KMS-11 (cell line): ENCODE results near the gene R3HDM4.

ENCODE experiments used
- H2AFZ ChIP-seq: fragments of 200-600 bp; sonication (generic); 2 replicates; pipeline ENCODE4 v1.6.1; 2016; ENCODE audit warnings: antibody characterized with exemption, mixed run types, low read depth
- H3K27ac ChIP-seq: fragments of 200-600 bp; sonication (generic); 2 replicates; pipeline ENCODE4 v1.6.1; 2016; ENCODE audit warnings: mild to moderate bottlenecking, mixed run types
- H3K27me3 ChIP-seq: fragments of 200-600 bp; sonication (generic); 2 replicates; pipeline ENCODE4 v1.6.1; 2017; ENCODE audit warnings: mild to moderate bottlenecking, low read depth, mixed run types, moderate library complexity; ENCODE audit not compliant: insufficient read depth
- H3K36me3 ChIP-seq: fragments of 200-600 bp; sonication (generic); 2 replicates; pipeline ENCODE4 v1.6.1; 2017; ENCODE audit warnings: mild to moderate bottlenecking, mixed run types; ENCODE audit not compliant: insufficient read depth
- H3K4me1 ChIP-seq: fragments of 200-600 bp; sonication (generic); 2 replicates; pipeline ENCODE4 v1.6.1; 2016; ENCODE audit warnings: mild to moderate bottlenecking, low read depth, mixed run types; ENCODE audit not compliant: poor library complexity, severe bottlenecking
- H3K4me2 ChIP-seq: fragments of 200-600 bp; sonication (generic); 2 replicates; pipeline ENCODE4 v1.7.0; 2016; ENCODE audit warnings: mild to moderate bottlenecking, mixed run types
- H3K4me3 ChIP-seq: fragments of 200-600 bp; sonication (generic); IDR thresholded peaks from 2 replicates; pipeline ENCODE4 v1.6.1; 2017; ENCODE audit warnings: low read depth, low read length, mixed read lengths; ENCODE audit not compliant: insufficient read depth
- H3K79me2 ChIP-seq: fragments of 200-600 bp; sonication (generic); 2 replicates; pipeline ENCODE4 v1.6.1; 2016; ENCODE audit warnings: low read depth, mixed run types; ENCODE audit not compliant: insufficient read depth
- H3K9ac ChIP-seq: fragments of 200-600 bp; sonication (generic); 2 replicates; pipeline ENCODE4 v1.6.1; 2016; ENCODE audit warnings: mild to moderate bottlenecking, mixed run types
- H4K20me1 ChIP-seq: fragments of 200-600 bp; sonication (generic); 2 replicates; pipeline ENCODE4 v1.6.1; 2016; ENCODE audit warnings: mild to moderate bottlenecking, mixed run types; ENCODE audit not compliant: insufficient read depth
- TF ChIP-seq, protein P1 (sequence below): fragments of 200-600 bp; sonication (generic); conservative IDR thresholded peaks from 2 replicates; pipeline ENCODE4 v1.6.1; 2017; ENCODE audit warnings: low read depth, mild to moderate bottlenecking, antibody characterized with exemption, low read length, moderate library complexity, mixed read lengths

The R3HDM4 gene

DNA sequence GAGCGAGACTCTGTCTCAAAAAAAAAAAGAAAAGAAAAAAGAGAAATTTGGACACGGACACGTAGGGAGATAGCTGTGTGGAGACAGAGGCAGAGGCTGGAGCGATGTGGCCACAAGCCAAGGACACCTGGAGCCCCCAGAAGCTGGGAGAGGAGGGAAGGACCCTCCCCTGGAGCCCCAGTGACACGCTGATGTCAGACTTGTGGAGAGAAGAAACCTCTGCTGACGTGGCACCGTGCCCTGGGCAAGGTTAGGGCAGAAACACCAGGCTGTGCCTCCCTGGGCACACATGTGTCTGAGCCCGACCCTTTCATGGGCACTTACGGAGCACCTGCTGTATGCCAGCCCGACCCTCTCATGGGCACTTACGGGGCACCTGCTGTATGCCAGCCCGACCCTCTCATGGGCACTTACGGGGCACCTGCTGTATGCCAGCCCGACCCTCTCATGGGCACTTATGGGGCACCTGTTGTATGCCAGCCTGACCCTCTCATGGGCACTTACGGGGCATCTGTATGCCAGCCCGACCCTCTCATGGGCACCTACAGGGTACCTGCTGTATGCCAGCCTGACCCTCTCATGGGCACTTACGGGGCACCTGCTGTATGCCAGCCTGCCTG lies 30.6 kb upstream of the R3HDM4 start:
- H3K4me3 ChIP-seq = no peak overlapping the region
- no peak overlapping the region for H3K9ac ChIP-seq
- no peaks in the 10 kb centered on the region for H4K20me1 ChIP-seq
- no peak overlapping the region for H3K27ac ChIP-seq
- H3K4me1 ChIP-seq = peaks cover 15% of the 10 kb centered on the region
- H3K27me3 ChIP-seq = no peaks in the 10 kb centered on the region
- no peak overlapping the region for H2AFZ ChIP-seq
- H3K36me3 ChIP-seq = no peaks in the 10 kb centered on the region
- H3K79me2 ChIP-seq = no peaks in the 10 kb centered on the region; the same call in 1 of the 2 replicates
- TF ChIP-seq, protein P1, sequence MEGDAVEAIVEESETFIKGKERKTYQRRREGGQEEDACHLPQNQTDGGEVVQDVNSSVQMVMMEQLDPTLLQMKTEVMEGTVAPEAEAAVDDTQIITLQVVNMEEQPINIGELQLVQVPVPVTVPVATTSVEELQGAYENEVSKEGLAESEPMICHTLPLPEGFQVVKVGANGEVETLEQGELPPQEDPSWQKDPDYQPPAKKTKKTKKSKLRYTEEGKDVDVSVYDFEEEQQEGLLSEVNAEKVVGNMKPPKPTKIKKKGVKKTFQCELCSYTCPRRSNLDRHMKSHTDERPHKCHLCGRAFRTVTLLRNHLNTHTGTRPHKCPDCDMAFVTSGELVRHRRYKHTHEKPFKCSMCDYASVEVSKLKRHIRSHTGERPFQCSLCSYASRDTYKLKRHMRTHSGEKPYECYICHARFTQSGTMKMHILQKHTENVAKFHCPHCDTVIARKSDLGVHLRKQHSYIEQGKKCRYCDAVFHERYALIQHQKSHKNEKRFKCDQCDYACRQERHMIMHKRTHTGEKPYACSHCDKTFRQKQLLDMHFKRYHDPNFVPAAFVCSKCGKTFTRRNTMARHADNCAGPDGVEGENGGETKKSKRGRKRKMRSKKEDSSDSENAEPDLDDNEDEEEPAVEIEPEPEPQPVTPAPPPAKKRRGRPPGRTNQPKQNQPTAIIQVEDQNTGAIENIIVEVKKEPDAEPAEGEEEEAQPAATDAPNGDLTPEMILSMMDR = no peak
- H3K4me2 ChIP-seq = no peak overlapping the region

DNA sequence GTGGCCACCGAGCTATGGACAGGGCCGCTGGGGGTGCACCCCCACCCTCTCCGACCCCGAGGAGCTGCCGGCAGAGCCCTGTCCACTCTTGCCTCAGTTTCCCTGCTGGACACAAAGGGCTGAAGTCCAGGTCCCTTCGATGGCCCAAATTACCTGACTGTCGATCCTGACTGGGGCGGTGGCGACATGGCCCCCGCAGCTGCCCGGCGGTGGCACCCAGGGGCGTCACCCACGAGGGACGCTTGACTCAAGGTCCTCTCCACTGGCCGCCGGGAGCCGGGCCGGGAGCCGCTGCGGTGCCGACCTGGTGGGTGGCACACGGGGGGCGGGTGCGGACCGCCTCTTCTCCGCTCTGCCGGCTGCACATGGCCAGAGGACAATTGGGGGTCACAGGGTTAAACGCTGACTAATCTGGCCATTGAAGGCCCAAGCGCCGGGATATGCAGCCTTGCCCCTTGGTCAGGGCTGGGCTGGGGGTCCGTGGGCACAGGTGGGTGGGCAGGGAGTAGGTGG lies 29.2 kb upstream of the R3HDM4 start:
- Histone ChIP-seq H3K4me2 (no peak overlapping the region), H3K4me1 (peaks cover 15% of the 10 kb centered on the region), H4K20me1 (no peaks in the 10 kb centered on the region), H3K9ac (no peak overlapping the region), H2AFZ (no peak overlapping the region), H3K27me3 (no peaks in the 10 kb centered on the region), H3K4me3 (no peak overlapping the region), H3K27ac (no peak overlapping the region), H3K79me2 (no peaks in the 10 kb centered on the region; the same call in 1 of the 2 replicates), H3K36me3 (no peaks in the 10 kb centered on the region)
- TF ChIP-seq, protein P1 = no peak

DNA sequence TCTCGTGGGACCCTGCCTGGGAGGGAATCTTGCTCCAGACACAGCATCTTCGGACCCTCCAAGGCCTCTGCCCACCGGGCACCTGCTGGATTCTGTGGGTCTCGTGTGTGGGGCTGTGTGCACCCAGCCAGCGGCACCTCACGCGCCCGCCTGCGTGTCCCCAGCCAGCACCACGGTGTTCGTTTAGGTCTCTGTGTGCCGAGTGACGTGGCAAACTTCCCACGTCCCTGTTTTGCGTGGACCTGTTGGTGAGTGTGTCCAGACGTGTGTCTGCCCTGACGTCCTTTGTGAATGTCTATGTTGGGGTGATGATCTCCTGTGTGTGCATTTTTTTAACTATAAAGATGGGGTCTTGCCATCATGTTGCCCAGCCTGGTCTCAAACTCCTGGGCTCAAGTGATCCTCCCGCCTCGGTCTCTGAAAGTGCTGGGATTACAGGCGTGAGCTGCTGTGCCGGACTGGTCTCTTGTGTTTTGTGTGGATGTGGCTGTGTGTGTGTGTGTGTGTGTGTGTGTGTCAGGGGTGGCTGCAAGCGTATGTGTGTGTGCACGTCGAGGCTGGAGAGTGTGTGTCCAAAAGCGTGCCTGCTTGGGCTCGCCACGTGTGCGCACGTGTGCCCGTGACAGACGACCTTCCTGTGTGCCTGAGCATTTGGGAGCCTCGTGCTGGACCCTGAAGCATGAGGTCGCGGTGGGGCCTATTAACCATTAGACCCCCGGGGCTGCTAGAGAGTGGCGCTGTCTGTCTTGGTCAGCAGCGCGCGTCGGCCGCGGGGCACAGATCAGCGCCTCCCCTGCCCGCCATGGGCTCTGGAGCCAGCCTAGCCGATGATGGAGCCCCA lies 28.5 kb upstream of the R3HDM4 start:
- Histone ChIP-seq H4K20me1 (no peaks in the 10 kb centered on the region), H3K9ac (peak overlapping the region; percentile 19; the same call in 1 of the 2 replicates), H3K4me1 (peaks cover 15% of the 10 kb centered on the region), H3K36me3 (no peaks in the 10 kb centered on the region), H3K4me3 (no peak overlapping the region), H3K27me3 (no peaks in the 10 kb centered on the region), H3K4me2 (peak overlapping the region; percentile 63), H3K27ac (peak overlapping the region; percentile 43; the same call in 1 of the 2 replicates), H2AFZ (peak overlapping the region; percentile 34; the same call in 1 of the 2 replicates), H3K79me2 (no peaks in the 10 kb centered on the region; the same call in 1 of the 2 replicates)
- TF ChIP-seq, protein P1 = no peak

- H3K27ac ChIP-seq = peak overlapping the region; percentile 43
- H4K20me1 ChIP-seq = no peaks in the 10 kb centered on the region
- TF ChIP-seq, protein P1 = no peak
- no peaks in the 10 kb centered on the region for H3K27me3 ChIP-seq
- H2AFZ ChIP-seq = peak overlapping the region; percentile 34; the same call in 1 of the 2 replicates
- H3K4me2 ChIP-seq = peak overlapping the region; percentile 63
- no peak overlapping the region for H3K4me3 ChIP-seq
- no peaks in the 10 kb centered on the region; the same call in 1 of the 2 replicates for H3K79me2 ChIP-seq
- H3K9ac ChIP-seq = peak overlapping the region; percentile 19; the same call in 1 of the 2 replicates
- peaks cover 15% of the 10 kb centered on the region for H3K4me1 ChIP-seq
- no peaks in the 10 kb centered on the region for H3K36me3 ChIP-seq
Measured at GRCh38 chr19:940591-941291, 27.7 kb upstream of the R3HDM4 start.
